B cell (primary cell): ENCODE results near the gene CORO2B.

Experiments
- EZH2 ChIP-seq: IDR thresholded peaks from 2 replicates; pipeline ENCODE4 v1.6.1; 2012; ENCODE audit warnings: borderline replicate concordance, low read depth, mild to moderate bottlenecking, moderate library complexity, low read length; ENCODE audit not compliant: insufficient read depth, poor library complexity, severe bottlenecking
- TF ChIP-seq, protein P1 (sequence below): fragments of 200-600 bp; IDR thresholded peaks from one replicate; pipeline ENCODE4 v1.8.0; 2022; ENCODE audit warnings: antibody characterized with exemption, mild to moderate bottlenecking

DNA sequence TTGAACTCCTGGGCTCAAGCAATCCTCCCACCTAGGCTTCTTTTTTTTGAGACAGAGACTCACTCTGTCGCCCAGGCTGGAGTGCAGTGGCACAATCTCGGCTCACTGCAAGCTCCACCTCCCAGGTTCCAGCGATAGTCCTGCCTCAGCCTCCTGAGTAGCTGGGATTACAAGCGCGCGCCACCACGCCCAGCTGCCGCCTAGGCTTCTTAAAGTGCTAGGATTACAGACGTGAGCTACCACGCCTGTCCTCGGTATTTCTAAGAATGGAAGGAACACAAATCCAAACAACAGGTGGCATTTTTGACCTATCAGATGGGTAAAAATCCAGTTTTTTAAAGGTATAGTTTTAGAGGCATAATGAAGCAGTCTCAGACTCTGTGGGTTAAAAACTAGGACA, 128.1 kb downstream of the CORO2B start:
- TF ChIP-seq, protein P1, sequence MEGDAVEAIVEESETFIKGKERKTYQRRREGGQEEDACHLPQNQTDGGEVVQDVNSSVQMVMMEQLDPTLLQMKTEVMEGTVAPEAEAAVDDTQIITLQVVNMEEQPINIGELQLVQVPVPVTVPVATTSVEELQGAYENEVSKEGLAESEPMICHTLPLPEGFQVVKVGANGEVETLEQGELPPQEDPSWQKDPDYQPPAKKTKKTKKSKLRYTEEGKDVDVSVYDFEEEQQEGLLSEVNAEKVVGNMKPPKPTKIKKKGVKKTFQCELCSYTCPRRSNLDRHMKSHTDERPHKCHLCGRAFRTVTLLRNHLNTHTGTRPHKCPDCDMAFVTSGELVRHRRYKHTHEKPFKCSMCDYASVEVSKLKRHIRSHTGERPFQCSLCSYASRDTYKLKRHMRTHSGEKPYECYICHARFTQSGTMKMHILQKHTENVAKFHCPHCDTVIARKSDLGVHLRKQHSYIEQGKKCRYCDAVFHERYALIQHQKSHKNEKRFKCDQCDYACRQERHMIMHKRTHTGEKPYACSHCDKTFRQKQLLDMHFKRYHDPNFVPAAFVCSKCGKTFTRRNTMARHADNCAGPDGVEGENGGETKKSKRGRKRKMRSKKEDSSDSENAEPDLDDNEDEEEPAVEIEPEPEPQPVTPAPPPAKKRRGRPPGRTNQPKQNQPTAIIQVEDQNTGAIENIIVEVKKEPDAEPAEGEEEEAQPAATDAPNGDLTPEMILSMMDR: no peak
- no peak for TF ChIP-seq EZH2
